ENCODE data around the gene GBA2.

The GBA2 gene

GRCh38 chr9:35763181-35763580 is 14.2 kb upstream of the GBA2 start:
- Histone ChIP-seq H3K36me3 (ENCODE audit: control insufficient read depth, low read depth, low read length) (no peaks in the 10 kb centered on the region), H3K9me3 (ENCODE audit: control insufficient read depth, low read depth, low read length) (no peaks in the 10 kb centered on the region), H3K27me3 (ENCODE audit: control insufficient read depth, insufficient read depth, low read length) (no peaks in the 10 kb centered on the region), H3K9ac (ENCODE audit: low read length) (no peak overlapping the region), H3K27ac (ENCODE audit: low read length) (no peak overlapping the region), H3K4me3 (ENCODE audit: low read length) (no peak overlapping the region), H3K4me1 (ENCODE audit: control insufficient read depth, low read depth, low read length) (peaks cover 2% of the 10 kb centered on the region)

GRCh38 chr9:35760651-35761050 is 11.6 kb upstream of the GBA2 start:
- no peak overlapping the region for H3K4me3 ChIP-seq (ENCODE audit: low read length)
- no peaks in the 10 kb centered on the region for H3K36me3 ChIP-seq (ENCODE audit: control insufficient read depth, low read depth, low read length)
- H3K9me3 ChIP-seq (ENCODE audit: control insufficient read depth, low read depth, low read length): no peaks in the 10 kb centered on the region
- H3K27me3 ChIP-seq (ENCODE audit: control insufficient read depth, insufficient read depth, low read length): no peaks in the 10 kb centered on the region
- no peak overlapping the region for H3K27ac ChIP-seq (ENCODE audit: low read length)
- H3K9ac ChIP-seq (ENCODE audit: low read length): no peak overlapping the region
- H3K4me1 ChIP-seq (ENCODE audit: control insufficient read depth, low read depth, low read length): peaks cover 6% of the 10 kb centered on the region

- H3K9me3 ChIP-seq (ENCODE audit: control insufficient read depth, low read depth, low read length): no peaks in the 10 kb centered on the region
- H3K9ac ChIP-seq (ENCODE audit: low read length): no peak overlapping the region
- peaks cover 6% of the 10 kb centered on the region for H3K4me1 ChIP-seq (ENCODE audit: control insufficient read depth, low read depth, low read length)
- H3K27me3 ChIP-seq (ENCODE audit: control insufficient read depth, insufficient read depth, low read length): no peaks in the 10 kb centered on the region
- H3K27ac ChIP-seq (ENCODE audit: low read length): no peak overlapping the region
- no peak overlapping the region for H3K4me3 ChIP-seq (ENCODE audit: low read length)
- H3K36me3 ChIP-seq (ENCODE audit: control insufficient read depth, low read depth, low read length): no peaks in the 10 kb centered on the region
Observed at GRCh38 chr9:35759795-35760194, 10.8 kb upstream of the GBA2 start.

GRCh38 chr9:35758475-35759050 is 9.5 kb upstream of the GBA2 start:
- H3K36me3 ChIP-seq (ENCODE audit: control insufficient read depth, low read depth, low read length): peaks cover 4% of the 10 kb centered on the region
- H3K27me3 ChIP-seq (ENCODE audit: control insufficient read depth, insufficient read depth, low read length): no peaks in the 10 kb centered on the region
- no peak overlapping the region for H3K9ac ChIP-seq (ENCODE audit: low read length)
- H3K4me3 ChIP-seq (ENCODE audit: low read length): peak overlapping the region; percentile 76
- H3K9me3 ChIP-seq (ENCODE audit: control insufficient read depth, low read depth, low read length): no peaks in the 10 kb centered on the region
- H3K4me1 ChIP-seq (ENCODE audit: control insufficient read depth, low read depth, low read length): peaks cover 6% of the 10 kb centered on the region
- H3K27ac ChIP-seq (ENCODE audit: low read length): no peak overlapping the region

- Histone ChIP-seq H3K36me3 (ENCODE audit: control insufficient read depth, low read depth, low read length) (peaks cover 10% of the 10 kb centered on the region), H3K27ac (ENCODE audit: low read length) (no peak overlapping the region), H3K4me1 (ENCODE audit: control insufficient read depth, low read depth, low read length) (peaks cover 6% of the 10 kb centered on the region), H3K9ac (ENCODE audit: low read length) (peak overlapping the region; percentile 77), H3K9me3 (ENCODE audit: control insufficient read depth, low read depth, low read length) (no peaks in the 10 kb centered on the region), H3K27me3 (ENCODE audit: control insufficient read depth, insufficient read depth, low read length) (no peaks in the 10 kb centered on the region), H3K4me3 (ENCODE audit: low read length) (peak overlapping the region; percentile 76)
Observed at GRCh38 chr9:35757892-35758275, 8.9 kb upstream of the GBA2 start.

GRCh38 chr9:35757226-35757891 is 8.3 kb upstream of the GBA2 start:
- H3K9ac ChIP-seq (ENCODE audit: low read length): peak overlapping the region; percentile 77

GRCh38 chr9:35756275-35757225 is 7.5 kb upstream of the GBA2 start:
- peak overlapping the region; percentile 76 for H3K4me3 ChIP-seq (ENCODE audit: low read length)
- no peak overlapping the region for H3K27ac ChIP-seq (ENCODE audit: low read length)
- peaks cover 6% of the 10 kb centered on the region for H3K4me1 ChIP-seq (ENCODE audit: control insufficient read depth, low read depth, low read length)
- no peaks in the 10 kb centered on the region for H3K9me3 ChIP-seq (ENCODE audit: control insufficient read depth, low read depth, low read length)
- H3K9ac ChIP-seq (ENCODE audit: low read length): peak overlapping the region; percentile 77
- H3K27me3 ChIP-seq (ENCODE audit: control insufficient read depth, insufficient read depth, low read length): no peaks in the 10 kb centered on the region
- peaks cover 21% of the 10 kb centered on the region for H3K36me3 ChIP-seq (ENCODE audit: control insufficient read depth, low read depth, low read length)

More at GRCh38 chr9:35757226-35757891, 8.3 kb upstream of the GBA2 start:
- Histone ChIP-seq H3K36me3 (ENCODE audit: control insufficient read depth, low read depth, low read length) (peaks cover 15% of the 10 kb centered on the region), H3K27me3 (ENCODE audit: control insufficient read depth, insufficient read depth, low read length) (no peaks in the 10 kb centered on the region), H3K27ac (ENCODE audit: low read length) (peak overlapping the region; percentile 44), H3K4me1 (ENCODE audit: control insufficient read depth, low read depth, low read length) (peaks cover 6% of the 10 kb centered on the region), H3K9me3 (ENCODE audit: control insufficient read depth, low read depth, low read length) (no peaks in the 10 kb centered on the region), H3K4me3 (ENCODE audit: low read length) (peak overlapping the region; percentile 76)

GRCh38 chr9:35755071-35755470 is 6.0 kb upstream of the GBA2 start:
- Histone ChIP-seq H3K4me1 (ENCODE audit: control insufficient read depth, low read depth, low read length) (peaks cover 6% of the 10 kb centered on the region), H3K9me3 (ENCODE audit: control insufficient read depth, low read depth, low read length) (no peaks in the 10 kb centered on the region), H3K36me3 (ENCODE audit: control insufficient read depth, low read depth, low read length) (peaks cover 31% of the 10 kb centered on the region), H3K27ac (ENCODE audit: low read length) (no peak overlapping the region), H3K9ac (ENCODE audit: low read length) (no peak overlapping the region), H3K4me3 (ENCODE audit: low read length) (no peak overlapping the region), H3K27me3 (ENCODE audit: control insufficient read depth, insufficient read depth, low read length) (no peaks in the 10 kb centered on the region)

GRCh38 chr9:35754264-35754663 is 5.2 kb upstream of the GBA2 start, which contains the start of gene MSMP:
Gene MSMP (minus strand): TSS chr9:35754276. CDS start chr9:35754129, 147 bp downstream.
- Histone ChIP-seq H3K27me3 (ENCODE audit: control insufficient read depth, insufficient read depth, low read length) (no peaks in the 10 kb centered on the region), H3K9me3 (ENCODE audit: control insufficient read depth, low read depth, low read length) (no peaks in the 10 kb centered on the region), H3K4me3 (ENCODE audit: low read length) (no peak within 1 kb of the TSS), H3K36me3 (ENCODE audit: control insufficient read depth, low read depth, low read length) (peaks cover 31% of the 10 kb centered on the region), H3K9ac (ENCODE audit: low read length) (no peak within 1 kb of the TSS), H3K27ac (ENCODE audit: low read length) (no peak within 1 kb of the TSS), H3K4me1 (ENCODE audit: control insufficient read depth, low read depth, low read length) (peaks cover 10% of the 10 kb centered on the region)

- H3K9ac ChIP-seq (ENCODE audit: low read length): no peak overlapping the region
- no peak overlapping the region for H3K27ac ChIP-seq (ENCODE audit: low read length)
- no peaks in the 10 kb centered on the region for H3K27me3 ChIP-seq (ENCODE audit: control insufficient read depth, insufficient read depth, low read length)
- no peak overlapping the region for H3K4me3 ChIP-seq (ENCODE audit: low read length)
- H3K4me1 ChIP-seq (ENCODE audit: control insufficient read depth, low read depth, low read length): peaks cover 10% of the 10 kb centered on the region
- peaks cover 31% of the 10 kb centered on the region for H3K36me3 ChIP-seq (ENCODE audit: control insufficient read depth, low read depth, low read length)
- H3K9me3 ChIP-seq (ENCODE audit: control insufficient read depth, low read depth, low read length): no peaks in the 10 kb centered on the region
Observed at GRCh38 chr9:35753466-35753865, 4.4 kb upstream of the GBA2 start.

GRCh38 chr9:35750256-35750531 is 1.2 kb upstream of the GBA2 start:
- H3K4me3 ChIP-seq (ENCODE audit: low read length): peak overlapping the region; percentile 86
- H3K36me3 ChIP-seq (ENCODE audit: control insufficient read depth, low read depth, low read length): peaks cover 31% of the 10 kb centered on the region
- no peak overlapping the region for H3K27ac ChIP-seq (ENCODE audit: low read length)
- no peaks in the 10 kb centered on the region for H3K27me3 ChIP-seq (ENCODE audit: control insufficient read depth, insufficient read depth, low read length)
- H3K9ac ChIP-seq (ENCODE audit: low read length): no peak overlapping the region
- H3K9me3 ChIP-seq (ENCODE audit: control insufficient read depth, low read depth, low read length): no peaks in the 10 kb centered on the region
- H3K4me1 ChIP-seq (ENCODE audit: control insufficient read depth, low read depth, low read length): peaks cover 4% of the 10 kb centered on the region

All from iPS-18a (cell line).